NCI-H526 (cell line): ENCODE measurements around the gene PDSS1.
"Not testable (repeated sequence)": the region's sequence is repeated elsewhere in the genome, so short reads cannot be mapped to it uniquely, and the experiment has no call there.

Experiments used
- DNase-seq, 2 experiments: peaks; one replicate each; lab custom pipeline; 2025; lab: John Stamatoyannopoulos, UW

Gene PDSS1, protein sequence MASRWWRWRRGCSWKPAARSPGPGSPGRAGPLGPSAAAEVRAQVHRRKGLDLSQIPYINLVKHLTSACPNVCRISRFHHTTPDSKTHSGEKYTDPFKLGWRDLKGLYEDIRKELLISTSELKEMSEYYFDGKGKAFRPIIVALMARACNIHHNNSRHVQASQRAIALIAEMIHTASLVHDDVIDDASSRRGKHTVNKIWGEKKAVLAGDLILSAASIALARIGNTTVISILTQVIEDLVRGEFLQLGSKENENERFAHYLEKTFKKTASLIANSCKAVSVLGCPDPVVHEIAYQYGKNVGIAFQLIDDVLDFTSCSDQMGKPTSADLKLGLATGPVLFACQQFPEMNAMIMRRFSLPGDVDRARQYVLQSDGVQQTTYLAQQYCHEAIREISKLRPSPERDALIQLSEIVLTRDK

DNA sequence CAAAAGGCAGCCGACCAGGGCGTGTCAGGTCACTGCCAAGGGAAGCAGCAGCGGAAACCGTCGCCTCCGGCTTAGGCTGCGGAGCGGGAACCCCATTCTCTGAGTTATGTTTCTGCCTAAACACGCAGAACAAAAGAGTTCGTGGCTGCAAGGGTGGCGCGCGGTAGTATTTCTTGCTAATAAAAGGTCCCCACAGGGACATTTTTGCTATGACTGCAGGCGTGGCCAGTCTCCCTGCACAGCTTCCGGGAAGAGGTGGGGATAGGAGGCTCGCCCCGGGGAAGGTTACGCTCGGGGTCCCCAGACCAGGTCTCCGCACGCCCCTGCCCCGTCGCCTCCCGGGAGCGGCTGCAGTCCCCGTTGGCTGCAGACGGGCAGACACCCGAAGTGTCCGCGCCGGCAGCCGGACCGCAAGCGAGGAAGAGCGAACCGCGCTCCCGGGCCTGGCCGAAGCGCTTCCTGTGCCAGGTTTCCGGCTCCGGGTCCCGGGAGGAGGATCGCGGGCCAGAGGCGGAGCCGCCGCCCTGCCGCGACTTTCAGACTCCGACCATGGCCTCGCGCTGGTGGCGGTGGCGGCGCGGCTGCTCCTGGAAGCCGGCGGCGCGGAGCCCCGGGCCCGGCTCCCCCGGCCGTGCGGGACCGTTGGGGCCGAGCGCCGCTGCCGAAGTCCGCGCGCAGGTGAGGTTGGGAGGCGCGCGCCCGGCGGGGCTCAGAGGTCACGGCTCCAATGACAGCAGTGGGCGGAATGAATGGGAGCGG lies at the start of gene PDSS1:
Gene PDSS1 (plus strand): TSS at position 539 of the 759 bp plus-strand sequence. CDS start 11 bp downstream, at position 550.
- DNase-seq, result peak; percentile 17 to 69

- DNase-seq, result not testable (repeated sequence)
Measured at GRCh38 chr10:26648245-26648636, 49.3 kb upstream of the PDSS1 start.

DNA sequence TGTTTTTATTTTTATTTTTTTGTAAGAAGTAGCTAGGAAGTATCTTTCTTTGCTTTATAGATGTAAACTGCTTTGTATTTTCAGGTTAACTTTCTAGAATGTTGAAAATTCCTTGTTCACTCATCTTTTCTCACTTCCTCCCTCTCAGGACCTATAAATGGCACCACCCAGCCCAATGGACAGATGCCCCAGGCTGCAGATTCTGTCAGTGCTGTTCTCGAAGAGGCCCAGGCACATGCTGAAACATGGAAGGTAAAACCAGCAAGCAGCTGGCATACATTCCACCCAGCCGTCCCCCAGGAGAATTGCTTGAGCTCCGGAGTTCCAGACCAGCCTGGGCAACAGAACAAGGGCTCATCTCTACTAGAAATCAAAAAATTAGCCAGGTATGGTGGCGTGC lies 47.1 kb upstream of the PDSS1 start:
- DNase-seq, result no peak

- DNase-seq, result not testable (repeated sequence)
Measured at GRCh38 chr10:26651476-26651875, 46.0 kb upstream of the PDSS1 start.

DNA sequence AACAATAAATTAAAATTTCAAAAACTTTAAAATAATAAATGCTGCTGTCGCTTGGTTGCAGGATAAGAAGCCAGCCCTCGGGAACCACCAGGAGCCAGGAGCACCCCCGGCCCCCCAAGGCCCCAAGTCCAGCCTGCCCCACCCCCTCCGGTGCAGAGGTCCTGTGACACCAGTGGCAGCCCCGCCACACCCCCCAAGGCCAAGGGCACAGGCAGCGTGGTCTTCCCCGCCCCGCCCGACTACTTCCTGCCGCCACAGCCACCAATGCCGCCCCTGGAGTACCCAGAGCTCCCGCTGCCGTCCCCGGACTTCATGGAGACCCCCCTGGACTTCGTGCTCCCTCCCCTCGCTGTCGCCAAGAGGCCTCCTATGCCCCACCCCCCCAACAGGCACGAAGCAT lies 44.5 kb upstream of the PDSS1 start:
- no peak for DNase-seq

- no peak for DNase-seq
Measured at GRCh38 chr10:26655746-26656145, 41.8 kb upstream of the PDSS1 start.

DNA sequence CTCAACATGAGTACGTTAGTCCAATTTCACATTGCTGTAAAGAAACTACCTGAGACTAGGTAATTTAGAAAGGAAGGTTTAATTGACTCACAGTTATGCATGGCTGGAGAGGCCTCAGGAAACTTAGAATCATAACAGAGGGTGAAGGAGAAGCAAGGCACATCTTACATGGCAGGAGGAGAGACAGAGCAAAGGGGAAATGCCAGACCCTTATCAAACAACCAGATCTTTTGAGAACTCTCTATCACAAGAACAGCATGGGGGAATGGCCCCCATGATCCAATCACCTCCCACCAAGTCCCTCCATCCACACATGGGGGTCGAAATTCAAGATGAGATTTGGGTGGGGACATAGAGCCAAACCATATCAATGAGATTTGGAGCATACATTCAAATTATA lies 34.6 kb upstream of the PDSS1 start:
- DNase-seq, result no peak

- DNase-seq, result no peak
Measured at GRCh38 chr10:26665080-26666048, 32.1 kb upstream of the PDSS1 start.

DNA sequence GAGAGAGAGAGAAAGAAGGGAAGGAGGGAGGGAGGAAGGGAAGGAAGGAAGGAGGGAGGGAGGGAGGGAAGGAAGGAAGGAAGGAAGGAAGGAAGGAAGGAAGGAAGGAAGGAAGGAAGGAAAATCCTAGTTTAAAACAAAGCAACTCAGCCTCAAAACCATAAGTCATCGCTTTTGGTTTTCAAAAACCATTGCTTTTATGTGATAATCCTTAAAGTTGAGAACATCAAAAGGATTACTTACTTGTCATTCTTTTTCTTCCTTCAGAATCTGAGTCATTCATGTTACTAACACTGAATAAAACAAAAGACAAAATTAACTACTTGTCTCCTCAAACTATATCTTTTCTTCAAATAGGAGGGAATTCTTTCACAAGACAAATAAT lies 21.6 kb upstream of the PDSS1 start:
- DNase-seq, result no peak

- no peak for DNase-seq
Measured at GRCh38 chr10:26679588-26679987, 17.9 kb upstream of the PDSS1 start.

DNA sequence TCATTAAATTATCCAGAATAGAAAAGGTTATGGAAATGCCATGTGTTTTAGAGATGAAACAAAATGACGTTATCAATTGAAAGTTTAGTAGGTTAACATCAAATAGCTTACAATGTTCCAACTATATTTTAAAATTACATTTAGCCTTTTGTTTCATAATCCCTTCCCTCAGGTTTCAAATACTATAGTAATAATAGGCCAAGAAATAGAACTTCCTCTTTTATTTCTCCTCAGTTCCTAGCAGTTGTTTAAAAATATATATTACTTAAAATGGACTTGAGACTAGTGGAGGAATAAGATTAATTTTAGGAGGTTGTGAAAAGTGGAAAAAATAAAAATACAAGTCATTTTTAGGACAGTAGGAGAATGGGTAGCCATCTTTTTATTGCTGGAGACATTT lies 16.4 kb upstream of the PDSS1 start:
- no peak for DNase-seq

DNA sequence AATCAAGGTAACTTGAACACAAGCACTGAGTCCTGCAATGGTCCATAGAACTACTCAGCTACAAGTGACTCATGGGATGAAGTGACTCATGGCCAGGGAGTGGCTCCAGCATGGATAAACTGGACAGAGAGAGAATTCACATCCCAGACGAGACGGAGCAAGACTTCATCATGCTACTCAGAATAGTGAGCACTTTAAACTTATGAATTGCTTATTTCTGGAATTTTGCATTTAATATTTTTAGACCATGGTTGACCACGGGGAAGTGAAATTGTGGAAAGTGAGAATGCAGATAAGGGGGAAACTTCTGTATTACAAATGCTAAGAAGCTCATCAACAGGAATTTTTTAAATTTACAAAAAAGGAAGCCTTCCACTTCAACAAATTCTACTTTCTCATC lies 15.5 kb upstream of the PDSS1 start:
- DNase-seq, result not testable (repeated sequence)

GRCh38 chr10:26682931-26683330 lies 14.6 kb upstream of the PDSS1 start:
- DNase-seq, result no peak

DNA sequence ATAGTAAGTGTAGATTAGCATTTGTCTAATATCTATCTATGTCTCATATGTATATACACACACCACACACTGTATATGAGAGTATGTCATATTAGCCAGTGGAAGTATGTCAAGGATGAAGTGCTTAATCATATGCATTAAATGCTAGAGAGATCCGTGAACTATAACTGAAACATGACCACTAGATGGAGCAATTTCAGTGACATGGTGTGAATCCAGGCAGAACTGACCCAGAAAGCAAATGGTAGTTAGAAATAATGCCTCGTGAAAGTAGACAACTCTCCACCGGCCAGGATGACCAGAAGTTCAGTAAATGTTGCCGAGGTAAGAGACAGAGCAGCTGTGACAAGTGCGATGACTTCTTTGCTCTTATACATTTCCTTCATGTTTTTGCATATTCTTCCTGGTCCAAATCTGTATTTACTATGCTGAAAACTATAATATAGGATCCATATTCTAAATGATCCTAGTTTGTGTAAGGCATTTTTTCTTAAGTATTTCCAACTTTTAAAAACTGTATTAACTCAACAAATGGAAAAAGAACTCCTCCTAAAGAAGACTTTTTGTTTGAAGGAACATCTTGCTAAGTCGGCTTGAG lies 12.7 kb upstream of the PDSS1 start:
- DNase-seq, result peak; percentile 17 to 57

- no peak for DNase-seq
Measured at GRCh38 chr10:26685441-26685840, 12.1 kb upstream of the PDSS1 start.

DNA sequence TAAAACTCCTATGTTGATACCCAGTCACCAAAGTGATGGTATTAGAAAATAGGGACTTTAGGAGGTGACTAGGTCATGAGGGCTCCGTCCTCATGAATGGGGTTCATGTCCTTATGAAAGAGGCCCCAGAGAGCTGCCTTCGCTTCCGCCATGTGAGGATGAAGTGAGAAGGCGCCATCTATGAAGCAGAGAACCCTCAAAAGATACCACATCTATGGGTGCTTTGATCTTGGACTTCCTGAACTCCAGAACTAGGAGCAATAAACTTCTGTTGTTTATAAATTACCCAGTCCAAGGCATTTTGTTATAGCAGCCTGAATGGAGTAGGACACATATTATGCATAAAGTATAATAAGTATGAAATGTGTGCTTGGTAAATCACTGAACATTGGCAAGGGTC lies 8.1 kb upstream of the PDSS1 start:
- no peak for DNase-seq

DNA sequence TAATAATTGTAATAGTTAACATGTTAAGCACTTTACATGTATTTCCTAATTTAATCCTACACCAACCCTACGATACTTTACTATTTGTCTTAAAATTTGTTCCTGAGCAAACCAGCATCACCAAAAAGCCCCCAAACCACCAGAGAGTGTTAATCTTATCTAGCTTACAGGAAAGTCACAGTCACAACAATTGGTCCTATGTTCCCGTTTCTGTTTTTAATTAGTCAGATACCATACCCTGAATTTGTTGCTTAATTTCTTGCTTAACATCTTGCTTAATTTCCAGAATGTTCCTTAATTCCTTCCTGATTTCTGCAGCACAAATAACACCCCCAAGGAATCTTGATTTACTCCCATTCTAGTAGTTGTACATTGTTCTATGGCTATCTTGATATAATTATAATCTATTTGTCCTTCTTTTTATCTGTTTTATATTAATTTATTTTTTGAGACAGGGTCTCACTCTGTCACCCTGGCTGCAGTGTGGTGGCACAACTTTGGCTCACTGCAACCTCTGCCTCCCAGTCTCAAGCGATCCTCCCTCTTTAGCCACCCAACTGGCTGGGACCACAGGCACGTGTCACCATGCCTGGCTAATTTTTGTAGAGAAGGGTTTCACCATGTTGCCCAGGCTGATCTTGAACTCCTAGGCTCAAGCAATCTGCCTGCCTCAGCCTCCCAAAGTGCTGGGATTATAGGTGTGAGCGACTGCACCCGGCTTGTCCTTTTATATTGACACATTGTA lies 6.6 kb upstream of the PDSS1 start:
- no peak for DNase-seq

DNA sequence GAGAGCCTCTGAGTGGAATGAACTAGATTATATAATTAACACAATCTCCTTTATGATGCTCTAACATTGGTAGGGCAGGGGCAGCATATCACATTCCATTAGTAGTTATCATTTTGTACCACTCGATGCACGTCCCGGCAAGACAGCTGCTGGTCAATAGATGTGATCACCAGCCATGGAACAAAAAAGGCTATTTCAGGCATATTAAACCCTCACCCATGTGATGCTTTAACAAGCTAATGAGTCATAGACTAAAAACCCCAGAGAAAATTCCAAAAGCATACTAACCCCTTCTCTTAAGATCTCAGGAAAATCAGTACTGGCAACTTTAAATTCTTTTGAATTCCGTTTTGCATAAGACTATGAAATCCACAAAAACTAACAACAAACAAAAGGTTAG lies 3.0 kb upstream of the PDSS1 start:
- not testable (repeated sequence) for DNase-seq

DNA sequence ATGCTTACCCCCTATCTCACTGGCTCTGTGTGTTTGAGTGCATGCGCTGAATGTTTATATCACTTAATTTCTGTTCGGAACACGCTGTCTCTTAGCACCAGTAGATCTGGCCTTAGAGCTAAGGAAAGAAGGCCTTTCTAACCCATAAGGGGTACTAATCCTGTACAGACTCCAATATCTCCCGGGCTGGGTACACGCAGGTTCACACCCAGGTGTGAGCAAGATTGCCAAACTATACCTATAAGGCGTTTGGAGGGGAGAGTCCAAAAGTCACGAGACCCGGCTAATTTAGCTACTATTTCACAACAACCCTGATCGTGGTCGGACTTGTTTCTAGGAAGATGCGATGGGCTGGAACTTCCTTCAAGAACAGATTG lies 727 bp upstream of the PDSS1 start:
- DNase-seq, result no peak

GRCh38 chr10:26697922-26698608 lies 564 bp downstream of the PDSS1 start:
- DNase-seq, result no peak
